ENCODE measurements around the gene CRKL.

Gene CRKL

DNA sequence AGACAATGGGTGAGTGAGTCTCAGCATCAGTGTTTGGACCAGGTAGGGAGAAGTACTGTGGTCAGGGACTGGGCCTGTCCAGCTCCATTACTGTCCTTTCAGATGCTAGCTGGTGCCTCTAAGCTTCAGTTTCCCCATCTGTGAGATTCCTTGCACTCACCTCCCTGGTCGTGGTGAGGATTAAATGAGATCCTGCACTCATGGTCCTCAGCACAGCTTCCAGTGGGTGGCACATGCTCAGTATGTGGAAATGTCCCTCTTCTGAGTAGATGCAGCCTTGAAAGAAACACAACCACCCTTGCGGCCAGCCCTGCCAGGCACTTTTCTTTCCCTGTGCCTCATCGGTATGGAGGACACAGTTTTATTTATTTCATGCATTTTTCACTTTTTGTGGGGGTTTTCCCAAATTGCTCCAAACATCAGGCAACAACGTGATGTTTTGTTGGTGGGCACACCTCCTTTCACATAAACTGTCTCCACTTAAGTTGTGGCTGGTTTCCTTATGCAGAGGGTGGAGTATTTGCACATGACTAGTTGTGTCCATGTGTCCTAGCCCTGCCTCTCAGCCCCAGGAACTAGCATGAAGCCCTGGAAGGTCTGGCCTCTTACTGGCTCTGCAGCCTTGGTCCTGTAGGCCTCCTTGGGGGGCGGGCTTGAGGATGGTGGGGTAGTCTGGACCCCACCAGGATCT, 66.0 kb downstream of the CRKL start:
- no peak for DNase-seq

DNA sequence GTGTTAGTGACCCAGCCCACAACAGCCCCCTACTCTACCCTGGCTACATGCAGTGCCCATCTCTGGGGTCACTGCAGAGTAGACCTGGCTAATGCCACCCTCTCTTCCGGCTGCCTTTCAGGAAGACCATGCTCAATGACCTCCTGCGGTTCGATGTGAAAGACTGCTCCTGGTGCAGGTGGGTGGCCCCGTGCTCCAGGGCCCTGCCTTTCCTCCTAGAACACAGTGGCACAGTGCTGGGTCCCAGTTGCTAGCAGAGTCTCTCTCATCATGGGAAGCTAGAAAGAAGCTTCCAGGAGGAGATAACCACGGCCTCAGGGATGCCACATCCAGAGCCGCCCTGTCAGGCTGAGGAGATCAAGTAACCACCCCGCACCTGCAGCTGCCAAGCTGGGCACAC, 68.5 kb downstream of the CRKL start:
- no peak for DNase-seq

DNA sequence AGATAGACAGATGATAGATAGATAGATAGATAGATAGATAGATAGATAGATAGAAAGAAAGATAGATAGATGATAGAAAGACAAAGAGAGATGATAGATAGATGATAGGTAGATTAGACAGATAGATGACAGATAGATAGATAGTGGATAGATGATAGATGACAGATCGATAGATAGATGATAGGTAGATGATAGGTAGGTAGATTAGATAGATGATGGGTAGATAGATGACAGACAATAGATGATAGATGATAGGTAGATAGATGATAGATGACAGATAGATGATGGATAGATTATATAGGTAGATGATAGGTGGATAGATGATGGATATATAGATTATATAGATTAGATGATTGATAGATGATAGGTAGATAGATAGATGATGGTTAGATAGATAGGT, 69.2 kb downstream of the CRKL start:
- no peak for DNase-seq

DNA sequence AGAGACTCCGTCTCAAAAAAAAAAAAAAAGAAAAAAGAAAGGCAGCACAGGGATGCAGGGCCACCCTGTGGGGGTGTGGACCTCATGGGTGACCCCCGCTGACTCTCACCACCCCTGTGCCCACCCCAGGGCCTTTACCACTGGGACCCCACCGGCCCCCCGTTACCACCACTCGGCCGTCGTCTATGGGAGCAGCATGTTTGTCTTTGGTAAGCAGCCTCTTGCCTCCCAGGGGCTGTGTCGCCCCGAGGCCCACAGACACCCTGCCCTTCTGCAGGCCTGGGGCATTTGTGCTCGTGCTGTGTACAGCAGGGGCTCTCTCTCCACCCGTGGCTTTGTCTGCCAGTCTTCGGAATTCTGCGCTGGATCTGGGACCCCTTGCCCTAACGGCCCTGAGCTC, 70.2 kb downstream of the CRKL start:
- DNase-seq = no peak

DNA sequence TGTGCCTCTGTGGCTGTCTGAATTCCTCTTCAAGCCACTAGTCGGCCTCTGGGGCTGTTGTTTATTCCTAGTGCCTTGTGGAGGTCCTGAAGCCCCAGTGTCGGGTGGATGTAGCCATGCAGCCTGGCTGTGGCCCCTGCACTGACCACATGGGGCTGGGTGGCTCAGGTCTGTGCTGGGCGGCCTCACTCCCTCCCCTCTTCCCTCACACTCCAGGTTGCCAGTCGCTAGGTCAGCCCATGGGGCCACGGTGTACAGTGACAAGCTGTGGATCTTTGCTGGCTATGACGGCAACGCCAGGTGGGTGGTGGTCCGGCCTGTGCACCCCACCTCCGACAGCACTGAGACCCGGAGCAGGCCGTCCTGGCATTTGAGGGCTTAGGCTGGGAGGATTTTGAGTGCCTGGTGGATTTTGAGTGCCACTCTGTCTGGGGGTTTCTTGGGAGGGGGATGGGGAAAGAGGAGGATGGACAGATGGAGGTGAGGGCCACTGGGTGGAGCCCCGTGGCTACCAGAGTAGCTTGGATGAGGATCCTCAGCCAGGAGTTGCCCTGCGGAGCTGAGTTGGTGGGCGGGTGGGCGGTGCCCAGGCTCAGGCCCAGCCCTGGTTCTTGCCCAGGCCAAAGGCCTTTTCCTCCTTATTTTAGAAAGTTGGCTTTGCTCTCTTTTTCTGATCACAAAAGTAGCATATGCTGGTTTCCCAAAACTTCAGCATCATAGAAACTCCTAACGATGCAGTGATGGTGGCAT, 71.5 kb downstream of the CRKL start:
- peak; percentile 2 for DNase-seq

- no peak for DNase-seq
Measured at GRCh38 chr22:20989323-20990138, 72.3 kb downstream of the CRKL start.

GRCh38 chr22:20990184-20991180, 73.3 kb downstream of the CRKL start:
- no peak for DNase-seq

- DNase-seq = no peak
Measured at GRCh38 chr22:20991252-20992055, 74.2 kb downstream of the CRKL start.

GRCh38 chr22:20992056-20992442, 74.8 kb downstream of the CRKL start:
- no peak for DNase-seq

- no peak for DNase-seq
Measured at GRCh38 chr22:20992456-20993303, 75.5 kb downstream of the CRKL start.

GRCh38 chr22:20993304-20994127, 76.3 kb downstream of the CRKL start:
- no peak for DNase-seq

DNA sequence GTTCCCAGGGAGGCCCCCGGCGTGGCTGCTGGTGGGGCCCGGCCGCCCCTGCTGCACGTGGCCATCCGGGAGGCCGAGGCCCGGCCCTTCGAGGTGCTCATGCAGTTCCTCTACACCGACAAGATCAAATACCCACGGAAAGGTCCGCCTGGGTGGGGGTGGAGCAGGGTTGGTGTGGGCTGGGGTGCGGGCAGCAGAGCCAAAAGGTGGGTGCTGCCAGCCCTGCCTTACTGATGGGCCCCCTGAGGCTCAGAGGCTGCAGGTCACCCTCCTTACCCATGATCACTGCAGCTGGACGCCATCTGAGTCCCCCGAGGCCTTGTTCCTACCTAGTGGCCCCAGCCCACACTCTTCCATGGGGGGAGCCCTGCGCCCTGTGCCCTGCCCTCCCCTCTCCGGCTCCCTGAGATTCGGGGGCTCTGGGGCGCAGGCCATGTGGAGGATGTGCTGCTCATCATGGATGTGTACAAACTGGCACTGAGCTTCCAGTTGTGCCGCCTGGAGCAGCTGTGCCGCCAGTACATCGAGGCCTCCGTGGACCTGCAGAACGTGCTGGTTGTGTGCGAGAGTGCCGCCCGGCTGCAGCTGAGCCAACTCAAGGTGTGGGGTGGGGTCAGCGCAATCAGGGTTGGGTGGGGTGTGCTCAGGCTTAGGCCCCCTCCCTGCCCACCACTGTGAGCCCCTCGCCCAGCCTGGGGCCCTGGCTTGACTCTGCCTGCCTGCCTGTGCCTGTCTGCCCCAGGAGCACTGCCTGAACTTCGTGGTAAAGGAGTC, 77.1 kb downstream of the CRKL start:
- no peak for DNase-seq

GRCh38 chr22:20994902-20995241, 77.7 kb downstream of the CRKL start:
- no peak for DNase-seq

- no peak for DNase-seq
Measured at GRCh38 chr22:20995329-20996030, 78.3 kb downstream of the CRKL start.

GRCh38 chr22:20996031-20996410, 78.8 kb downstream of the CRKL start:
- DNase-seq = no peak

- no peak for DNase-seq
Measured at GRCh38 chr22:20996598-20997535, 79.7 kb downstream of the CRKL start.

Data from inflammatory macrophage treated with lipopolysaccharide for 4 hours (primary cell).